DMS153 treated with DMSO at 0.1 percent for 48 hours (cell line): Measurements from ENCODE around the gene ETV1.

Source experiments
- DNase-seq: peaks from one replicate; lab custom pipeline; 2025; ENCODE audit not compliant: unreplicated experiment; lab: John Stamatoyannopoulos, UW

Gene ETV1

GRCh38 chr7:13989126-13989948, at the start of gene ETV1:
Gene ETV1, minus strand, starts transcription at chr7:13989666. Its CDS starts 614 bp downstream, at chr7:13989052.
- DNase-seq: peak; percentile 81

GRCh38 chr7:14024406-14024805, 34.9 kb upstream of the ETV1 start:
- DNase-seq: no peak

GRCh38 chr7:14023838-14024237, 34.4 kb upstream of the ETV1 start:
- no peak for DNase-seq

GRCh38 chr7:14023342-14023741, 33.9 kb upstream of the ETV1 start:
- DNase-seq: no peak

GRCh38 chr7:14021069-14021468, 31.6 kb upstream of the ETV1 start:
- DNase-seq: no peak

- no peak for DNase-seq
These were observed 31.0 kb upstream of the ETV1 start for GRCh38 chr7:14020339-14020900.

GRCh38 chr7:14018751-14019150, 29.3 kb upstream of the ETV1 start:
- no peak for DNase-seq

- no peak for DNase-seq
These were observed 27.5 kb upstream of the ETV1 start for GRCh38 chr7:14016950-14017349.

- DNase-seq: no peak
These were observed 24.4 kb upstream of the ETV1 start for GRCh38 chr7:14013898-14014297.

GRCh38 chr7:14009453-14010418, 20.3 kb upstream of the ETV1 start:
- DNase-seq: no peak

GRCh38 chr7:14001139-14001538, 11.7 kb upstream of the ETV1 start:
- DNase-seq: no peak

- no peak for DNase-seq
These were observed 10.8 kb upstream of the ETV1 start for GRCh38 chr7:14000247-14000646.

GRCh38 chr7:13998866-13999265, 9.4 kb upstream of the ETV1 start:
- DNase-seq: no peak

GRCh38 chr7:13992596-13992964, 3.1 kb upstream of the ETV1 start:
- DNase-seq: no peak

- DNase-seq: no peak
These were observed 2.5 kb upstream of the ETV1 start for GRCh38 chr7:13991791-13992595.

GRCh38 chr7:13990984-13991790, 1.7 kb upstream of the ETV1 start:
- peak; percentile 100 for DNase-seq

- DNase-seq: peak; percentile 93
These were observed 985 bp upstream of the ETV1 start for GRCh38 chr7:13990319-13990983.

GRCh38 chr7:13989949-13990305, 461 bp upstream of the ETV1 start:
- no peak for DNase-seq

- no peak for DNase-seq
These were observed 738 bp downstream of the ETV1 start for GRCh38 chr7:13988731-13989125.

GRCh38 chr7:13988065-13988464, 1.4 kb downstream of the ETV1 start:
- DNase-seq: no peak
